Hepatocyte (in vitro differentiated cells): ENCODE results near the gene CNFN. TPM values are rescaled to one million over a fixed set of nuclear protein-coding genes. Genes with fewer than 3 reads are reported as not detected.

Experiments
- DNase-seq: peaks from one replicate; pipeline ENCODE4 v3.0.0-alpha.2; 2016; ENCODE audit warnings: low spot score
- H2AFZ ChIP-seq: fragments of 200-600 bp; sonication (generic); 2 replicates; pipeline ENCODE4 v1.6.0; 2016; ENCODE audit warnings: antibody characterized with exemption, mild to moderate bottlenecking
- H3K27ac ChIP-seq: fragments of 200-600 bp; sonication (generic); 2 replicates; pipeline ENCODE4 v1.5.1; 2016; ENCODE audit warnings: mild to moderate bottlenecking
- H3K27me3 ChIP-seq: fragments of 200-600 bp; sonication (generic); 2 replicates; pipeline ENCODE4 v1.6.1; 2016
- H3K36me3 ChIP-seq: fragments of 200-600 bp; sonication (generic); replicated peaks from 2 replicates; pipeline ENCODE4 v1.5.1; 2016; ENCODE audit warnings: low read depth; ENCODE audit not compliant: insufficient read depth
- H3K4me1 ChIP-seq: fragments of 200-600 bp; sonication (generic); 2 replicates; pipeline ENCODE4 v1.5.1; 2016; ENCODE audit warnings: mild to moderate bottlenecking, moderate library complexity; ENCODE audit not compliant: insufficient read depth
- H3K4me2 ChIP-seq: fragments of 200-600 bp; sonication (generic); 2 replicates; pipeline ENCODE4 v1.6.0; 2016
- H3K4me3 ChIP-seq: fragments of 200-600 bp; sonication (generic); 2 replicates; pipeline ENCODE4 v1.5.1; 2016; ENCODE audit warnings: mild to moderate bottlenecking
- H3K79me2 ChIP-seq: fragments of 200-600 bp; sonication (generic); 2 replicates; pipeline ENCODE4 v1.6.0; 2017; ENCODE audit warnings: mild to moderate bottlenecking
- H3K9me2 ChIP-seq: fragments of 200-600 bp; sonication (generic); replicated peaks from 2 replicates; pipeline ENCODE4 v1.6.0; 2017; ENCODE audit warnings: mild to moderate bottlenecking; ENCODE audit not compliant: insufficient read depth
- H3K9me3 ChIP-seq: fragments of 200-600 bp; sonication (generic); 2 replicates; pipeline ENCODE4 v1.5.1; 2016; ENCODE audit warnings: low read depth, mild to moderate bottlenecking
- H4K20me1 ChIP-seq: fragments of 200-600 bp; sonication (generic); 2 replicates; pipeline ENCODE4 v1.6.0; 2016; ENCODE audit warnings: mild to moderate bottlenecking; ENCODE audit not compliant: insufficient read depth, poor library complexity, severe bottlenecking
- CTCF ChIP-seq: fragments of 200-600 bp; sonication (generic); IDR thresholded peaks from 2 replicates; pipeline ENCODE4 v1.5.1; 2016; ENCODE audit warnings: antibody characterized with exemption, mild to moderate bottlenecking; ENCODE audit not compliant: poor library complexity
- EZH2 ChIP-seq: fragments of 200-600 bp; sonication (generic); IDR thresholded peaks from 2 replicates; pipeline ENCODE4 v1.6.1; 2016; ENCODE audit warnings: antibody characterized with exemption, mild to moderate bottlenecking, borderline replicate concordance
- EZH2phosphoT487 ChIP-seq: fragments of 200-600 bp; sonication (generic); IDR thresholded peaks from one replicate; pipeline ENCODE4 v1.6.1; 2018; ENCODE audit warnings: antibody characterized with exemption, mild to moderate bottlenecking, low read depth, moderate library complexity; ENCODE audit not compliant: unreplicated experiment, severe bottlenecking
- WGBS: methylation state at CpG from one replicate; pipeline ENCODE4 v1.1.6; 2016; ENCODE audit warnings: low lambda C conversion rate; ENCODE audit errors: missing lambda C conversion rate; 5-methylcytosine and 5-hydroxymethylcytosine counted together
- polyA plus RNA-seq: library from polyadenylated mRNA; unstranded; fragments of >200 nt; fragmentation: Nextera tagmentation; extraction: Ambion mirVana; gene quantifications from 2 replicates; pipeline ENCODE4 v1.2.1, GENCODE V29; 2016
- total RNA-seq: library from RNA; depleted of rRNA; stranded (reverse); fragments of >200 nt; gene quantifications from 2 replicates; pipeline ENCODE4 v1.2.3, GENCODE V29; 2014

Gene CNFN
- total and polyA plus RNA-seq, 2 experiments from 2014 or later = 0.93 to 8.3 TPM

- no peak overlapping the region for H3K27ac ChIP-seq
- no peak for DNase-seq
These were observed 26.3 kb downstream of the CNFN start for GRCh38 chr19:42363614-42364346.

GRCh38 chr19:42362891-42363440 is 27.1 kb downstream of the CNFN start:
- no peaks in the 10 kb centered on the region for H3K27me3 ChIP-seq
- peak; percentile 1 for DNase-seq
- H3K9me3 ChIP-seq = no peaks in the 10 kb centered on the region
- H4K20me1 ChIP-seq = no peaks in the 10 kb centered on the region
- WGBS = 100% methylated on average over 7 of the region's 13 CpGs
- TF ChIP-seq EZH2phosphoT487 = no peak
- TF ChIP-seq CTCF = no peak
- TF ChIP-seq EZH2 = no peak
- H3K9me2 ChIP-seq = no peaks in the 10 kb centered on the region
- H3K36me3 ChIP-seq = no peaks in the 10 kb centered on the region
- no peak overlapping the region for H2AFZ ChIP-seq
- H3K79me2 ChIP-seq = no peaks in the 10 kb centered on the region
- no peaks in the 10 kb centered on the region for H3K4me1 ChIP-seq
- no peak overlapping the region for H3K4me2 ChIP-seq
- no peak overlapping the region for H3K4me3 ChIP-seq
- no peak overlapping the region for H3K27ac ChIP-seq

More at GRCh38 chr19:42363614-42364346, 26.3 kb downstream of the CNFN start:
- TF ChIP-seq CTCF (no peak), EZH2 (no peak), EZH2phosphoT487 (no peak)
- H3K27me3 ChIP-seq = no peaks in the 10 kb centered on the region
- no peak overlapping the region for H3K4me3 ChIP-seq
- H3K4me1 ChIP-seq = no peaks in the 10 kb centered on the region
- no peaks in the 10 kb centered on the region for H3K9me2 ChIP-seq
- WGBS = 92% methylated on average over 17 of the region's 17 CpGs
- H3K9me3 ChIP-seq = no peaks in the 10 kb centered on the region
- no peaks in the 10 kb centered on the region for H3K79me2 ChIP-seq
- no peaks in the 10 kb centered on the region for H3K36me3 ChIP-seq
- no peaks in the 10 kb centered on the region for H4K20me1 ChIP-seq
- no peak overlapping the region for H2AFZ ChIP-seq
- H3K4me2 ChIP-seq = no peak overlapping the region

GRCh38 chr19:42362342-42362741 is 27.8 kb downstream of the CNFN start:
- Histone ChIP-seq H3K36me3 (no peaks in the 10 kb centered on the region), H3K79me2 (no peaks in the 10 kb centered on the region), H3K4me2 (no peak overlapping the region), H3K4me3 (no peak overlapping the region), H3K4me1 (no peaks in the 10 kb centered on the region), H2AFZ (no peak overlapping the region), H4K20me1 (no peaks in the 10 kb centered on the region), H3K9me2 (no peaks in the 10 kb centered on the region), H3K27me3 (no peaks in the 10 kb centered on the region), H3K9me3 (no peaks in the 10 kb centered on the region), H3K27ac (no peak overlapping the region)
- peak; percentile 2 for DNase-seq
- TF ChIP-seq CTCF = no peak
- TF ChIP-seq EZH2phosphoT487 = no peak
- TF ChIP-seq EZH2 = no peak
- WGBS = 97% methylated on average over 14 of the region's 14 CpGs
